Cardiac muscle cell (in vitro differentiated cells and primary cell): ENCODE measurements around the gene PDE4A. TPM values are rescaled to one million over a fixed set of nuclear protein-coding genes. Genes with fewer than 3 reads are reported as not detected.

ENCODE experiments used
- DNase-seq, 2 donors: peaks; one replicate each; pipeline versions ENCODE4 v3.0.0 to v3.0.0-alpha.2; 2010 to 2017; ENCODE audit warnings: low read depth in 1 of 2, low spot score in 1 of 2
- H3K27ac ChIP-seq: fragments of 200-600 bp; sonication (generic); 2 replicates; pipeline ENCODE4 v1.5.1; 2016
- H3K27me3 ChIP-seq: fragments of 200-600 bp; sonication (generic); 2 replicates; pipeline ENCODE4 v1.6.0; 2016; ENCODE audit warnings: control low read depth
- H3K36me3 ChIP-seq: fragments of 200-600 bp; sonication (generic); 2 replicates; pipeline ENCODE4 v1.5.1; 2016; ENCODE audit warnings: control low read depth
- H3K4me1 ChIP-seq: fragments of 200-600 bp; sonication (generic); 2 replicates; pipeline ENCODE4 v1.8.1; 2017; ENCODE audit warnings: low read depth, mild to moderate bottlenecking, mixed run types
- H3K4me3 ChIP-seq: fragments of 200-600 bp; sonication (generic); 2 replicates; pipeline ENCODE4 v1.5.1; 2016; ENCODE audit warnings: mild to moderate bottlenecking
- H3K9me3 ChIP-seq: fragments of 200-600 bp; sonication (generic); 2 replicates; pipeline ENCODE4 v1.5.1; 2017; ENCODE audit warnings: low read depth, mild to moderate bottlenecking, control low read depth
- CTCF ChIP-seq: IDR thresholded peaks from 2 replicates; pipeline ENCODE4 v1.5.1; 2012; ENCODE audit warnings: low read depth, mild to moderate bottlenecking, low read length
- polyA plus RNA-seq: library from polyadenylated mRNA; unstranded; fragments of >200 nt; fragmentation: Nextera tagmentation; extraction: Ambion mirVana; gene quantifications from 2 replicates; pipeline ENCODE4 v1.2.1, GENCODE V29; 2016
- total RNA-seq: library from RNA; depleted of rRNA; stranded (reverse); fragments of >200 nt; gene quantifications from 2 replicates; pipeline ENCODE4 v1.2.3, GENCODE V29; 2016

The PDE4A gene
- total and polyA plus RNA-seq, 2 experiments from 2014 or later: 2.4 to 2.5 TPM

GRCh38 chr19:10416380-10417257 lies 3.7 kb upstream of the PDE4A start:
- H3K27ac ChIP-seq: no peak overlapping the region
- peaks cover 50% of the 10 kb centered on the region for H3K27me3 ChIP-seq
- peak; percentile 89 to 93 for DNase-seq
- H3K4me3 ChIP-seq: peak overlapping the region; percentile 36
- H3K9me3 ChIP-seq: no peaks in the 10 kb centered on the region
- peaks cover 19% of the 10 kb centered on the region for H3K4me1 ChIP-seq
- no peaks in the 10 kb centered on the region for H3K36me3 ChIP-seq
- TF ChIP-seq CTCF: peak; percentile 87

GRCh38 chr19:10417541-10418234 lies 2.6 kb upstream of the PDE4A start:
- H3K9me3 ChIP-seq: no peaks in the 10 kb centered on the region
- no peaks in the 10 kb centered on the region for H3K36me3 ChIP-seq
- TF ChIP-seq CTCF: no peak
- DNase-seq: peak in 1 of 2 donors; percentile 44
- peaks cover 60% of the 10 kb centered on the region for H3K27me3 ChIP-seq
- H3K27ac ChIP-seq: no peak overlapping the region
- peaks cover 15% of the 10 kb centered on the region for H3K4me1 ChIP-seq
- H3K4me3 ChIP-seq: no peak overlapping the region

GRCh38 chr19:10418235-10418484 lies 2.2 kb upstream of the PDE4A start:
- no peak overlapping the region for H3K27ac ChIP-seq
- no peaks in the 10 kb centered on the region for H3K9me3 ChIP-seq
- TF ChIP-seq CTCF: no peak
- H3K4me3 ChIP-seq: no peak overlapping the region
- no peak for DNase-seq
- peaks cover 65% of the 10 kb centered on the region for H3K27me3 ChIP-seq
- H3K4me1 ChIP-seq: peaks cover 15% of the 10 kb centered on the region
- H3K36me3 ChIP-seq: no peaks in the 10 kb centered on the region

- peak; percentile 28 to 30 for DNase-seq
- H3K9me3 ChIP-seq: no peaks in the 10 kb centered on the region
These were observed 1.7 kb upstream of the PDE4A start for GRCh38 chr19:10418485-10419199.

More at GRCh38 chr19:10418485-10419199, 1.7 kb upstream of the PDE4A start:
- Histone ChIP-seq H3K36me3 (no peaks in the 10 kb centered on the region), H3K4me3 (peak overlapping the region; percentile 26), H3K4me1 (peaks cover 15% of the 10 kb centered on the region), H3K27ac (no peak overlapping the region), H3K27me3 (peaks cover 70% of the 10 kb centered on the region)
- TF ChIP-seq CTCF: peak; percentile 11
